Activated CD4-positive, alpha-beta T cell treated with anti-CD3 and anti-CD28 coated beads for 24 hours (primary cell): ENCODE measurements around the gene TRMT61B.

Experiments used
- DNase-seq, 2 donors: peaks; one replicate each; pipeline ENCODE4 v3.0.0-alpha.2; 2020; ENCODE audit warnings: low read depth in 2 of 2

The TRMT61B gene

GRCh38 chr2:28855977-28856376 is 14.1 kb downstream of the TRMT61B start:
- DNase-seq = no peak

- DNase-seq = no peak
Observed at GRCh38 chr2:28855193-28855592, 14.9 kb downstream of the TRMT61B start.

GRCh38 chr2:28842042-28842441 is 28.1 kb downstream of the TRMT61B start:
- DNase-seq = no peak

GRCh38 chr2:28838971-28839370 is 31.1 kb downstream of the TRMT61B start:
- no peak for DNase-seq

GRCh38 chr2:28835781-28836180 is 34.3 kb downstream of the TRMT61B start:
- no peak for DNase-seq

GRCh38 chr2:28833740-28834470 is 36.2 kb downstream of the TRMT61B start:
- DNase-seq = no peak

- DNase-seq = no peak
Observed at GRCh38 chr2:28828382-28828781, 41.7 kb downstream of the TRMT61B start.

GRCh38 chr2:28824870-28825269 is 45.2 kb downstream of the TRMT61B start:
- DNase-seq = no peak

- DNase-seq = no peak
Observed at GRCh38 chr2:28824207-28824606, 45.9 kb downstream of the TRMT61B start.

- DNase-seq = no peak
Observed at GRCh38 chr2:28822036-28822435, 48.1 kb downstream of the TRMT61B start.

- DNase-seq = peak; percentile 22 to 60
Observed at GRCh38 chr2:28821295-28821958, 48.7 kb downstream of the TRMT61B start.

- DNase-seq = no peak
Observed at GRCh38 chr2:28818053-28818452, 52.1 kb downstream of the TRMT61B start.

- DNase-seq = peak; percentile 67 to 74
Observed at GRCh38 chr2:28810384-28811285, 59.5 kb downstream of the TRMT61B start, which contains the start of gene SPDYA. TSS of gene SPDYA (plus strand) at chr2:28810834. CDS start at chr2:28816015, 5,181 bp downstream.

- no peak for DNase-seq
Observed at GRCh38 chr2:28809927-28810326, 60.2 kb downstream of the TRMT61B start.

GRCh38 chr2:28802975-28803429 is 67.1 kb downstream of the TRMT61B start:
- no peak for DNase-seq

- no peak for DNase-seq
Observed at GRCh38 chr2:28801726-28802125, 68.4 kb downstream of the TRMT61B start.
